Nephron (organoid): Measurements from ENCODE around the gene LCN15.
A peak's percentile ranks its signal among the peaks of the same experiment; 100 is the strongest.

Experiments
- H3K27ac Mint-ChIP-seq, 3 experiments: 2 replicates each; pipeline ENCODE4 v1.8.0; 2020; ENCODE audit warnings: mixed read lengths in 3 of 3, mild to moderate bottlenecking in 2 of 3, moderate library complexity in 1 of 3
- H3K27me3 Mint-ChIP-seq: 2 replicates; pipeline ENCODE4 v1.8.0; 2021; ENCODE audit warnings: low read depth, mild to moderate bottlenecking, moderate library complexity, mixed read lengths
- H3K36me3 Mint-ChIP-seq: 2 replicates; pipeline ENCODE4 v1.8.0; 2020; ENCODE audit warnings: low read depth, mixed read lengths
- H3K4me1 Mint-ChIP-seq: 2 replicates; pipeline ENCODE4 v1.8.0; 2020; ENCODE audit warnings: mixed read lengths
- H3K4me3 Mint-ChIP-seq, 3 experiments: 2 replicates each; pipeline ENCODE4 v1.8.0; 2020; ENCODE audit warnings: mild to moderate bottlenecking in 3 of 3, mixed read lengths in 3 of 3, moderate library complexity in 2 of 3
- H3K9me3 Mint-ChIP-seq: 2 replicates; pipeline ENCODE4 v1.8.0; 2020; ENCODE audit warnings: mixed read lengths
- CTCF ChIP-seq, 3 experiments: fragments of 200-600 bp; sonication (generic); IDR thresholded peaks; one replicate each; pipeline ENCODE4 v1.5.0; 2021; ENCODE audit warnings: antibody characterized with exemption in 3 of 3; ENCODE audit not compliant: unreplicated experiment in 3 of 3

Gene LCN15

GRCh38 chr9:136764301-136764891 is at the start of gene LCN15:
TSS of gene LCN15 (minus strand) at chr9:136764518. CDS start at chr9:136764488, 30 bp downstream.
- Mint-ChIP-seq H3K27ac (no peak within 1 kb of the TSS), H3K27me3 (peaks cover 15% of the 10 kb centered on the region), H3K4me3 (no peak within 1 kb of the TSS), H3K36me3 (no peaks in the 10 kb centered on the region), H3K4me1 (peaks cover 11% of the 10 kb centered on the region), H3K9me3 (no peaks in the 10 kb centered on the region)
- no peak for TF ChIP-seq CTCF (IDR thresholded peaks at IDR 0.05; ENCODE audit: unreplicated experiment in 3 of 3)

DNA sequence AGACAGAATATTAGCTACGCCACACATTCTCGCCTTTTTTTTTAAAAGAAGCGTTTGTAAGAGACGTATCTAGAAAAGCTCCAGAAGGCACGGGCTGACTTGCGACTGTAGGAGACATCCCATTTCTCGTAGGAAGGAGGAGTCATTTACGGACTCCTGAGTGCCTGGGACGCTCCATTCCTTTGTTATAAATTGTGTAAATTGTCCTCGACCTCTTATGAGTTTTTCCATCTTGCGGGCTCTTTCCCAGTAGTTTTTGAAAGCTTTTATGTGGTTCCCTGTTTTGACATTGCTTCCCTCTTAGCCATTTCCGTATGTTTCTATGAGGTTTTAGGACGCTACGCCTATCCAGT is 44.5 kb upstream of the LCN15 start:
- peak overlapping the region; percentile 82 to 91 (median 89) for H3K4me3 Mint-ChIP-seq
- H3K4me1 Mint-ChIP-seq = peaks cover 23% of the 10 kb centered on the region
- H3K36me3 Mint-ChIP-seq = peaks cover 27% of the 10 kb centered on the region
- H3K9me3 Mint-ChIP-seq = no peaks in the 10 kb centered on the region
- H3K27ac Mint-ChIP-seq = peak overlapping the region; percentile 59 to 87 (median 60)
- H3K27me3 Mint-ChIP-seq = no peaks in the 10 kb centered on the region
- TF ChIP-seq CTCF (IDR thresholded peaks at IDR 0.05; ENCODE audit: unreplicated experiment in 3 of 3) = no peak

GRCh38 chr9:136808075-136808805 is 43.9 kb upstream of the LCN15 start:
- peak overlapping the region; percentile 59 to 87 (median 60) for H3K27ac Mint-ChIP-seq
- peaks cover 3% of the 10 kb centered on the region for H3K27me3 Mint-ChIP-seq
- no peaks in the 10 kb centered on the region for H3K9me3 Mint-ChIP-seq
- H3K4me1 Mint-ChIP-seq = peaks cover 23% of the 10 kb centered on the region
- no peak for TF ChIP-seq CTCF (IDR thresholded peaks at IDR 0.05; ENCODE audit: unreplicated experiment in 3 of 3)
- H3K4me3 Mint-ChIP-seq = peak overlapping the region; percentile 82 to 91 (median 89)
- H3K36me3 Mint-ChIP-seq = peaks cover 23% of the 10 kb centered on the region

DNA sequence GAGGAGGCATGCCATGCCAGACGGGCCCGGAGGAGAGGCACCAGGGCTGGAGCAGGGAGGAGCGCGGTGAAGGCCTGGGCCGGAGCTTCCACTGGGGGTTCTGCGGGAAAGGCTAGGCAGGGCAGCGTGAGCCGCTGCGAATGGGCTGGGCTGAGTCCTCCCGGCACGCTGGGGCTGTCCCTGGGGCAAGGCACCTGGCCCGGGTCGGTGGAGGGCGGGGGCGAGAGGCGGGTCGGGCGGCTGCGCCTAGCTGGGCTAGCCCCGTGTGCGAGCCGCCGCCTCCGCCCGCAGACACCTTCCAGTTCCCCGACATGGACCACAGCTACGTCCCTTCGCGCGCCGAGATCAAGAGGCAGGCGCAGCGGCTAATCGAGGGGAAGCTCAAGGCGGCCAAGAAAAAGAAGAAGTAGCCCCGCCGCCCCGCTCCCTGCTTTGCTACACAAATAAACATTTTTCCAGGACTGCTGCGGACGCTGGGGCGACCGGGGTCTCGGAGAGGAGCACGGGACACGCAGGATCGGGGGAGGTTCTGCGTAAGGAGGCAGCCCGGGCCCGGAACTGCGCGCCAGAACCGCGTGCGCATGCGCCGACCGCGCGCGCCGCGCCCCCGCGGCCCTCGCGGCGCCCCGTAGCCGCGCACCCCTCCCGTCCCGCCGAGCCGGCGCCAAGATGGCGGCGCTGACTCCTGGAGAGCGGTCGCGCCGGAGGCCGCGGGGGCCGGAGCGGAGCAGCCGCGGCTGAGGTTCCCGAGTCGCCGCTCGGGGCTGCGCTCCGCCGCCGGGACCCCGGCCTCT is 43.2 kb upstream of the LCN15 start, which contains the start of gene RABL6:
Gene RABL6, plus strand, starts transcription at position 668 of the 794 bp plus-strand sequence. CDS start 249 bp downstream, outside the sequence.
- Mint-ChIP-seq H3K4me1 (peaks cover 23% of the 10 kb centered on the region), H3K27me3 (peaks cover 3% of the 10 kb centered on the region), H3K4me3 (peak within 1 kb of the TSS; percentile 88 to 91 (median 90)), H3K36me3 (peaks cover 15% of the 10 kb centered on the region), H3K9me3 (no peaks in the 10 kb centered on the region), H3K27ac (peak within 1 kb of the TSS; percentile 64 to 87 (median 81))
- no peak for TF ChIP-seq CTCF (IDR thresholded peaks at IDR 0.05; ENCODE audit: unreplicated experiment in 3 of 3)

- TF ChIP-seq CTCF (IDR thresholded peaks at IDR 0.05; ENCODE audit: unreplicated experiment in 3 of 3) = no peak
- H3K9me3 Mint-ChIP-seq = no peaks in the 10 kb centered on the region
- H3K4me3 Mint-ChIP-seq = peak overlapping the region; percentile 88 to 90 (median 90)
- H3K36me3 Mint-ChIP-seq = peaks cover 15% of the 10 kb centered on the region
- H3K27me3 Mint-ChIP-seq = peaks cover 10% of the 10 kb centered on the region
- peaks cover 23% of the 10 kb centered on the region for H3K4me1 Mint-ChIP-seq
- H3K27ac Mint-ChIP-seq = peak overlapping the region in 1 of 3 experiments; percentile 81
These were observed 42.4 kb upstream of the LCN15 start for GRCh38 chr9:136806631-136807201.
